Hippocampal formation (tissue), 2 donors: ENCODE data around the gene ITGBL1.

Experiments
- DNase-seq, 2 donors: peaks; one replicate each; lab custom pipeline; 2025; lab: John Stamatoyannopoulos, UW

The ITGBL1 gene

DNA sequence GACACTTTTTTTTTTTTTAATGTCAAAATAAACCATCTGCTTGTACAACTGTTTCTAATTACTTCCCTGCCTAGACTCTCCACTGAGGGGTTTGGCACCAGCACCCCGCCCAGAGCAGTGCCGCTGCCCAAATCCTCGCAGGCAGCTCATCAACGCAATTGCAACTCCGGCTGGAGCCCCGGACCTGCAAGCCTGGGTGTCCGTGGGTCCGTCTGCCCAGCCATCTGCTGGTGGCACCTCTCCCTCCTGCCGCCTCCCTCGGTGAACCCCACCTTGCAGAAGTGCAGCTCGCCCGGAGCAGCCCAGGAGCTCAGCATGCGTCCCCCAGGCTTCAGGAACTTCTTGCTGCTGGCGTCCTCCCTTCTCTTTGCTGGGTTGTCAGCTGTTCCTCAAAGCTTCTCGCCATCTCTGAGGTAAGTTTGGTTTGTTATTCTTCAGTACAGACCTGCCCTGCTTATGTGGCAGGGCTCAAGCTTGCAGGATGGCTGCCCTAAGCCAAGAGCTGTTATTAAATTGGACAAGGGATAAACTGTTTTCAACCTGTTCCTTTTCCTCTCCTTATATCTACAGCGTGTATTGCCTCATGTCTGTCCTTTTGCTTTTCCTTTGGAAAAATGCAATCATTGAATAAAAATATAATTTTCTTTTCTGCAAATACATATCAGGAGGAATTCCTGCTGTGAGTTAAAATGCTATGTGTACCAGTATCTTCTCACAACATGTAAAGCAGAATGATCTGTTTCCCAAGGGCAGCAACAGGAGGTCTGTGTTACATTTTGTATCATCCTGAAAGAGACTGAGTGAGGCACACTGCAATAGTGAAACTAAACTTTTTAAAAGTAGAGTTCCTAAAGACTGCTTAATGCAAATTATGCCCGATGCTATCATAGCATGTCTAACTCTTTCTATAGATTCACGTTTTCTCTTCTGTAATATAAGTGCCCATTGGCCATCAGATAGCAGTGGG lies at the start of gene ITGBL1:
TSS of gene ITGBL1 (plus strand) at position 157 of the 967 bp plus-strand sequence. CDS start at position 316, 159 bp downstream.
- DNase-seq: peak in 1 of 2 donors; percentile 12

GRCh38 chr13:101406791-101407190 lies 45.7 kb upstream of the ITGBL1 start:
- DNase-seq: no peak

GRCh38 chr13:101408154-101408553 lies 44.3 kb upstream of the ITGBL1 start:
- no peak for DNase-seq

DNA sequence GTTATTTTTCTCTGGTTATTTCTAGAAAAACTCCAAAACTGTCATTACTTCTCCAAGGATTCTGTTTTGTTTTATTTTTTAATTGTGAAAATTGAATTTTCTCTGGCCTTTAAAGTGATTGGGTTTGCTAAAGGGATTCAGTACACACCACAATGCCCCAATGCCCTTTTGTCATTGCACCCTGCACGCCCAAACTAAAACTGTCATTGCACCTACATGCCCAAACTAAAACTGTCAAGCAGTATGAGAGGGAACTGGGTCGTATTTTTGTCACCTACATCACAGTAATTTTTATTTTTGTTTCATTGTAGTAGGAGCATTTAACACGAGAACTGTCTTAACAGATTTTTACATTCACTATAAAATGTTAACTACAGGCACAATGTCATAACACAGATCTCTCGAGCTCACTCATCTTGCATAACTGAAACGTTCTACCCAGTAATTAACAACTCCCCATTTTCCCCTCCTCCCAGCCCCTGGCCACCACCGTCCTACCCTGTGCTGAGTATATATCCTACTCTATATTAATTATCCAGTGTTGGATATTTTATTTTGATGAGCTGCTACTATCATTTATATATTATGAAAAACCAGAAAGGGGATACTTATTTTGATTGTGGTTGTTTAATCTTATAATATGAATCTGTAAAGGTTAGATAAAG lies 43.4 kb upstream of the ITGBL1 start:
- DNase-seq: no peak

- no peak for DNase-seq
These were observed 40.4 kb upstream of the ITGBL1 start for GRCh38 chr13:101412076-101412475.

- peak in 1 of 2 donors; percentile 69 for DNase-seq
These were observed 36.9 kb upstream of the ITGBL1 start for GRCh38 chr13:101415358-101416174.

GRCh38 chr13:101416181-101417042 lies 36.1 kb upstream of the ITGBL1 start, which contains the start of gene NALCN:
Gene NALCN, minus strand, starts transcription at chr13:101416508. Its CDS starts 17,382 bp downstream, at chr13:101399126.
- DNase-seq: peak; percentile 49 to 71

- no peak for DNase-seq
These were observed 35.5 kb upstream of the ITGBL1 start for GRCh38 chr13:101417043-101417406.

- no peak for DNase-seq
These were observed 35.0 kb upstream of the ITGBL1 start for GRCh38 chr13:101417501-101417900.

DNA sequence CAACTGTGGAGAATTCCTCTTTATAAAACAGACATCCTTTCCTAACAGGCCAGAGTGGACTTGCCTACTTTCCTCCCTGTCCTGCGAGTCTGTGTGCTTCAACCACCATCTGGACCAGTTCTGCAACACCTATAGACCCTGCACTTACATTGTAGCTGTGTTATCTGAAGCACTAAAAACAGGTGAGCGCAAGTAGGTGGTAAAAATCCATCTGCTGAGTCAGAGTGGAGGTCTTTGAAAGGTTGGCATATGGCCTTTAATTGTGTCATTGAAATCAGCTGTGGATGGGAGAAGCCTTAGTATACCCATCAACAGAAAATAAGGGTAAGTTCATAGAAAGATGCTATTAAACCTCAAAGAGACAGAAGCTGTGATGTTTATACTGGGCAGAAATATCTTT lies 28.6 kb upstream of the ITGBL1 start:
- peak in 1 of 2 donors; percentile 38 for DNase-seq

DNA sequence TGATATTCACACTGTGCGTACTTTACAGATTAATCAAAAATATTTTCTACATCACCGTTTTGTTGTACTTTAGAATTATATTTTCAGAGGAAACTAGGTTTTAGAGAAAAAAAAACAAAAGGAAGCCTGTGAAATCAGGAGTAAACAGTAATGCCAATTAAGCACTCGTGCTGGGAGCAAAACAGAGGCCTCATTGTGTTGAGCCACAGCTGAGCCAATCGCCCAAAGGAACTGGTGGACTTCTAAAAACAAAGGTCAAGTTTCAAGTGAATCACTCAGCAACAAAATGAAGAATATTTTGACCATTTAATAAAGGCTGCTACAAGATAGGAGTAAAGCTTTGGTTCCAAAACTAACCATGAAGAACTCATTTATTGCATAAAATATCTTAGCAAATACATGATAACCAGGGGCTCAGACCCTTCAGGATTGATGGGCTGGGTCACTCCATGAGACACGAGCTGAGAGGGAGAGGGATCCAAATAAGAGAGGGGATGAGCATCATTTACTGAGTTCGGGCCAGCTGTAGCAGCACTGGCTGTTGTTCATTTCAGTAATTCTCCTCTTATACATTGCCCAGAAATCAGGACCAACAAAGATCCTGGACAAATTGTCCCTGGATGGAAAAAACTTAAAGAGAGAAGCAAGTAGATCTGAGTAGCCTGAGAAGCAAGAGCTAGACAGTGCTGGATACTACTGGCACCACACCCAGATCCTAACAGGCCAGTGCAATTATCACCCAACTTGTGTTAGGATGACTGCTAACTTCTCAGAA lies 27.9 kb upstream of the ITGBL1 start:
- peak; percentile 59 to 84 for DNase-seq

GRCh38 chr13:101425156-101425471 lies 27.4 kb upstream of the ITGBL1 start:
- peak in 1 of 2 donors; percentile 24 for DNase-seq

- no peak for DNase-seq
These were observed 26.9 kb upstream of the ITGBL1 start for GRCh38 chr13:101425623-101426022.

GRCh38 chr13:101429733-101430132 lies 22.7 kb upstream of the ITGBL1 start:
- DNase-seq: no peak

GRCh38 chr13:101433895-101434294 lies 18.6 kb upstream of the ITGBL1 start:
- DNase-seq: no peak

DNA sequence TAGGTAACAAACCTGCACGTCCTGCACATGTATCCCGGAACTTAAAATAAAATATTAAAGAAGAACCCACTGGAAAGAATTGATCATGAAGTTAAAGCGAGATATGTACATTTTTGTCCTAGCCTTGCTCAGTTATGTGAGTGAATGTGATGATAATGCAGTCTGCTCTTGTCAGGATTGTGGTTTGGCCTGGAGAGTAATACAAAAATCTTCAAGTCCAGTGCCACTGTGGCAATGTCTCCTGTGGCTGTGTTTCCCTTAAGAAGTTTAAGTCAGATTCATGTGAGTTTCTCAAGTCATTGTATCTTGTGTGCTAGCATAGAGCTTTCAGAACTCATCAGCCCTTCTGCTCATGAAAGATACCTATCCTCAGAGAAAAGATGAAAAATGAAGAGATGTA lies 18.0 kb upstream of the ITGBL1 start:
- DNase-seq: no peak

GRCh38 chr13:101447852-101448251 lies 4.6 kb upstream of the ITGBL1 start:
- DNase-seq: no peak

GRCh38 chr13:101449790-101450748 lies 2.4 kb upstream of the ITGBL1 start:
- DNase-seq: no peak

DNA sequence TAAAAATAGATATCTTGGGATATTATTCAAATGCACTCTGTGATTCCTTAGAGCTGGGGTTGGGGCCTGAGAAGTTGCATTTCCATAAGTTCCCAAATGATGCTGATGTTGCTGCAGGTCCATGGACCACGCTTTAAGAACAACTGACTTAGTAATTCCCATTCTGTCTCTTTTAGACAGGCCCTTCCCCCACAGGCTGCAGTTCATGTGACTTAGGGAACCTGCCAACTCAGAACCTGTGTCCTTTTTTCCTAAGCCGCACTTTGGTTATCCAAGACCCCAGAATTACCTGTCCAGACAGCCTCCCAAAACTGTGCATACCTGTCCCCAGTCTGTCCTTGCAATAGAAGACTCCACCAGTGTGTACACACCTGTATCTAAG lies 1.7 kb upstream of the ITGBL1 start:
- DNase-seq: no peak
